Measurements from ENCODE around the gene RAB3GAP1.

GRCh38 chr2:135130751-135131150, 78.7 kb downstream of the RAB3GAP1 start:
- no peak for TF ChIP-seq CTCF (conservative IDR thresholded peaks at IDR 0.05)
- TF ChIP-seq EZH2 (IDR thresholded peaks at IDR 0.05; ENCODE audit: low read depth) = no peak
